Kidney capillary endothelial cell (primary cell): ENCODE measurements around the gene DOK7.

ENCODE experiments used
- DNase-seq: peaks from one replicate; pipeline ENCODE4 v3.0.0-alpha.2; 2018; ENCODE audit warnings: low spot score

The DOK7 gene

DNA sequence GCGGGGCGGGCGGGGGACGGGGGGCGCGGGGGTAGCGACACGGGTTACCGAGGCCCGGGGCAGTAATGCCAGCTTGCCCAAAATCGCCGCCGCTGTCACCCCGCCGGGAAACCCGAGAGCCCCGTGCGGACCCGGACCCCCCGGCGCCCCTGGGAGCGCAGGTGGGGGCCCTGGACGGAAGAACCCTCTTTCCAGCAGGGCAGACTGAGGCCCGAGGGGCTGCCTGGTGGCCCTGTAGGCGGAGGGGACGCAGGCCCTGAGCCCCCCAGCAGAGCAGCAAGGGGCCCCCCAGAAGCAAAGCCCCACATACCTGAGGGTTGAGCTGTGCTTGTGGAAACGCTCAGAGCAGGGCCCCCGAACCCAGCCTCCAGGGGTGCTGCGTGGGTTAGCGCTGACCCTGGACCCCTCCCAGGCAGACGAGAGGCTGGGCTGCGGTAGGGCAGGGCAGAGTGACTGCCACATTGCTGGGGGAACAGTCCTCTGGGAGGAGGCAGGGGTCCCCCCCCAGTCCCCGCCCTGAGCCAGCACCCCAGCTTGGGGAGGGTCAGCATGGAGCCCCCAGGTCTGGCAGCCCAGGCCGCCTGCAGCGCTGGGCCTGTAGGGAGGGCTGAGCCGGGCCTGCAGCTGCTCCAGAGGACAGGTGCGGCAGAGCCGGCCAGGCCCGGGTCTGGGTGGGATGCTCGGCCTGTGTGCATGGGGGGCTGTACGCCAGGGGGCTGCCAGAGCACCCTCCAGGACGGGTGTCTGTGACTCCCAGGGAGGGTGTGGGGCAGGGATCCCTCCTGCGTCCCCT, 646 bp downstream of the DOK7 start:
- no peak for DNase-seq

DNA sequence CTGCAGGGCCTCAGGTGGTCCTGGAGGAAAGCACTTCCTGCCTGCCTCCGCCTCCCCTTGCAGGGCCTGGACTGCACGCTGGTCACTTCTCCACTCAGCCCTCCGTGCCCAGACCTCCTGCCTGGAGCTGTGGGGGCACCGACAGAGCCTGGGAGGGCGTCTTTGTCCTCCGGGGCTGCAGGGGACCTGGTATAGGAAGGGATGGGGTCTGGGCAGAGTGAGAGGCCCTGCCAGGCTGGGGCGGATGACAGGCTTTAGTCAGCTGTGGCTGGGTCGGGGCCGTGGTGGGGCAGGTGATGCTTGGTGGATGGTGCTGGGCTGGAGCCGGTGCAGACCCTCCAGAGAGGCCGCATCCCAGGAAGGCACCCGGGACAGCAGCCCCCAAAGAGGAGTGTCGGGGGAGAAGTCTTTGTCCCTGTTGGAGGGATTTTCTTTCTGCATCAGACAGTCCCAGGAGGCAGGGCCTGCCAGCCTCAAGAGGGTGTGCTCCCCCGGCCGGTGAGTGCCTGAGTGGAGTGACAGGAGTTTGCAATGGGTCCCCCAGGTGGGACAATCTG, 1.3 kb downstream of the DOK7 start:
- DNase-seq: no peak

DNA sequence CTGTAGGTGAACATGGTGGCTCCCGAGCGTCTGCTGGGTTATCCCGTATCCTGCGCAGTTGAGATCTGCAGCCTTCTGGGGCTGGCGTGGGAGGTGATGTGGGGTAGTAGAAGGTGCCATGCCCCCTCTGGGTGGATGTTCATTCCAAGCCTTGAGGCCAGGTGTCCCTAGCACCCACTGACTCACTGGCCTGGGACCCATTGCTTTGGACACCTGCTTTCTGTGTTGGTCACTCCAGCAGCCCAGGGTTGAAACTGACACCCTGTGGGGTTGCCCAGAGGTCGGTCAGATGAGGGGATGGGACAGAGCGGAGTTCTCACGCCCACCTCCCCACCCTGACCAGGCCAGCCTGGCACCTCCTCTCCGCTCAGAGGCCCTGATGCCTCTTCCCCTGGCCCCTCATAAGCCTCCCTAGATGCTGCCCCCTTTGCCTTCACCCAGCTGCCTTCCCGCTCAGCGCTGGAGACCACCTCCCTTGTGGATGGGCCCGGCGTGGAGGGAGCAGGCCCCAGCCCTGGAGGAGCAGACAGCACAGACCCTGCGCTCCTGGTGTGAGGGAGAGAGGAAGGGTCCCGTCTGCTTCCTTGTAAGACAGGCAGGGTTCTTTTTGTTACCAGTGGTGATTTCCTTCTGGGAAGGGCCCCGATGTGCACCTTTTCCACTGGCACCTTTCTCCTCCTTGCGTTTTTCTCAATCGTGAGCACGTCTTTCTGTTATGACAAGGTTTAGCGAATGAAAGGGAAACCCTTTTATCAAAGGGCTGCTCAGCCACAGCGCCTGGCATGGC, 2.0 kb downstream of the DOK7 start:
- no peak for DNase-seq

DNA sequence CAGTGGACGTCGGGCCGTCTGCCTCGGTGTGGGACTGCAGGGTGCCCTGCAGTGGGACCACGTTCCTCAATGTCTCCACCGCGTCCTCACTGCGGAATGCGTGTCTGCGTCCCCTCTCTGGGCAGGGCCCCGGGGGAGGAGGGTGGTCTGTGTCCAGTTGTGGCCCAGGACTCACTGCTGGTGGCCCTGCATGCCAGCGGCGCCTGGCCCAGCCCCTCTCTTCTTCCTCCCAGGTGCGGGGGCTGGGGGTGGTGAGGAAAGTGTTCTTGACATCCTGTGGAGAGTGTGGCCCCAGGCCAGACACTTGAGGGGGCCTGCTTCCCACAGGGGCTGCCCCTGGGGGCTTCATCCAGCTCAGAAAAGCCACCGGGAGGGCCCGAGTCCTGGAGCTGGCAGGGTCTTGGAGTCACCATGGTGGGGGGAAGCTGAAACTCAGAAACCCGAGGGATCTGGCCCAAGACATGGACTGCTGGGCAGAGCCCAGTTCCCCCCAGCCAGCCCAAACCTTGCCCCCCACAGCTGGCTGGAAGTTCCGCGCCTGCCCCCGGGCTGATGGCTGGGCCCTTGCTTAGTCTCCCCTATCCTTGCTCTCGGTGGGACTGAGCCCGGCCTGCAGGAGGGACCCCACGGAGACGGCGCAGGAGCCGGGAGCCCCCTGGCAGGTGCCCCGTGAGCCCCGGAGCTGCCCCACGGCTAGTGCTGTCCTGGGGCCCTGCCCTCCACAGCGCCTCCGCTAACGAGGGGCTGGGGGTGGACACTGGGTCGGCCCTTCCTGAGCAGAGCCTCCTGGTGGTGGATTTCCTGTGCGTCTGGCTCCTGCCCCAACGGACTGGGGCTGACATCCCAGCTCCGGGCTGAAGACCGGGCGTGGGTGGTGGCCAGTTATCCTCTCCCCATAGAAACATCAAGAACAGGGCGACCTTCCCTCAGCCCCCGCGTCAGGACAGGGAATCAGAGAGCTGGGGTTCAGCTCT, 2.9 kb downstream of the DOK7 start:
- DNase-seq: no peak

DNA sequence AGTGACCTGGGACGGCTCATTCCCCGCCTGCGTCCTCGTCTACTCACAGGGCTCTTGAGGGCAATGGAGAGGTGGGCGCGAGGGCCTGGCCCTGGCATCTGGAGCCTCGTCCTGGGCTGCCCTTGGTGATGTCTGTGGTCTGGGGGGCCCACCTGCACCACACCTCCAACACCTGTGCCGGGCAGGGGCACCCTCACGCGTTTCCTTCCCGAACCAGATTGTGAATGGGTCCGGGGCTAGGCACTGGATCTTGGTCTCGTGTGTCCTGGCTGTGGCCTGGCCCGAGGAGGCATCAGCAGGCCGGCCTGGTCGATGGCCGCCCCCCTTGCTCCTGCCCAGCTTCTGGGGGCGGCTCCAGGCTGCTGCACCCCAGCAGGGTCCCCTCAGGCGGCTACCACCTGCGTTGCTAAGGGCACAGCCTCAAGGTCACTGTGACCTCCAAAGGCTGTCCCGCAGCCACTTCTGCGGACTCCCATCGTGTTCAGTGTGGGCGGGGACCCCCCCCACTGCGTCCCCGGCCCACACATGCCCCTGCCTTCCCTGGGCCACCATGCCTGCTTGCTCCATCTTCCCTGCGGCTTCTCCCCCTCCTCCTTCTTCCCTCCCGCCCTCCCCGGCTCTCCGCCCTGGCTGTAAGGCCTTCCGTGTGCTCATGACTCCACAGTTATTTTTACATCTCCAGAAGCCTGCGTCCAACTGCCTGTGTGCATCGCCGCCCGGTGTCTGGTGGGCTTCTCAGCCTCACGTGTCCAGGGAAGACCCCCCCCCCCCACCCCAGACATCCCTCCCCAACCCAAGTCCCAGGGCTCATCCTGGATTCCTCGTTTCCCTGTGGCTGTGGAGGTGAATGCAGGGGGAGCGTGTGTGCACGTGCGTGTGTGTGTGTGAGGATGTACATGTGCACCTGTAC, 3.8 kb downstream of the DOK7 start:
- DNase-seq: no peak

DNA sequence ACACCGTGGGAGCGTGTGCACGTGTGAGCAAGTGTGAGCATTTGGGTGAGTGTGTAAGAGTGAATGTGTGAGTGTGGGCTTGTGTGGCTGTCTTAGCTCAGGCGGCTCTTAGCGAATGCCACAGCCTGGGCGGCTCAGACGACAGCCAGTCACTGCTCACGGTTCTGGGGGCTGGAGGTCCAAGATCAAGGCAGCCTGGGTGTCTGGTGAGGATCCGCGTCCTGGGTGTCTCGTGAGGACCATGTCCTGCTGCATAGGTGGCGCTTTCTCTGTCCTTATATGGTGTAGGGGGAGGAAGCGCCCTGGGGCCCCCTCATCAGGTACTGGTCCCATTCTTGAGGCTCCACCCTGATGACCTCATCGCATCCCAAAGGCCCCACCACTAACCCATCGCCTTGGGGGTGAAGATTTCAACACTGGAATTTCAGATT, 4.5 kb downstream of the DOK7 start:
- DNase-seq: no peak

DNA sequence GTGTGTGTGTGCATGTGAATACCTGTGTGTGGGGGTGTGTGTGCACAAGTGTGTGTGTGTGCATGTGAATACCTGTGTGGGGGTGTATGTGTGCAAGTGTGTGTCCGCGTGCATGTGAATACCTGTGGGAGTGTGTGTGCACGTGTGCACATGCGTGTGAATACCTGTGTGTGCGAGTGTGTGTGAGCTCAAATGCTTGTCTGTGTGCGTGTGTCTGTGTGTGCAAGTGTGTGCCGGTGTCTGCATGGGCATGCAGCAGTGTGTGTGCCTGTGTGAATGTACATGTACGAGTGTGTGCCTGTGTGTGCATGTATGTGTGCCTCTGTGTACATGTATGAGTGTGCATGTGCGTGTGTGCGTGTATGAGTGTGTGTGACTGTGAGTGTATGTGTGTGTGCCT, 5.0 kb downstream of the DOK7 start:
- DNase-seq: no peak

DNA sequence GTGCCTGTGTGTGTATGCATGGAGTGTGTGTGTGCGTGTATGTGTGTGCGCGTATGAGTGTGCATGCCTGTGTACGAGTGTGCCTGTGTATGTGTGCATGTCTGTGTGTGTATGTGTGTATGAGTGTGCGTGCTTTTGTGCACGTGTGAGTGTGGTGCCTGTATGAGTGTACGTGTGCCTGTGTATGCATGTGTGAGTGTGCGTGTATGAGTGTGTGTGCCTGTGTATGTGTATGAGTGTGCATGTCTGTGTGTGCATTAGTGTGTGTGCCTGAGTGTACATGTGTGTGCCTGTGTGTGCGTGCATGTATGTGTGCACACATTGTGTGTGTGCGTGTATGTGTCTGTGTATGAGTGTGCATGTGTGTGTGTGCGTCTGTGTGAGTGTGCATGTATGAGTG, 5.7 kb downstream of the DOK7 start:
- DNase-seq: no peak

DNA sequence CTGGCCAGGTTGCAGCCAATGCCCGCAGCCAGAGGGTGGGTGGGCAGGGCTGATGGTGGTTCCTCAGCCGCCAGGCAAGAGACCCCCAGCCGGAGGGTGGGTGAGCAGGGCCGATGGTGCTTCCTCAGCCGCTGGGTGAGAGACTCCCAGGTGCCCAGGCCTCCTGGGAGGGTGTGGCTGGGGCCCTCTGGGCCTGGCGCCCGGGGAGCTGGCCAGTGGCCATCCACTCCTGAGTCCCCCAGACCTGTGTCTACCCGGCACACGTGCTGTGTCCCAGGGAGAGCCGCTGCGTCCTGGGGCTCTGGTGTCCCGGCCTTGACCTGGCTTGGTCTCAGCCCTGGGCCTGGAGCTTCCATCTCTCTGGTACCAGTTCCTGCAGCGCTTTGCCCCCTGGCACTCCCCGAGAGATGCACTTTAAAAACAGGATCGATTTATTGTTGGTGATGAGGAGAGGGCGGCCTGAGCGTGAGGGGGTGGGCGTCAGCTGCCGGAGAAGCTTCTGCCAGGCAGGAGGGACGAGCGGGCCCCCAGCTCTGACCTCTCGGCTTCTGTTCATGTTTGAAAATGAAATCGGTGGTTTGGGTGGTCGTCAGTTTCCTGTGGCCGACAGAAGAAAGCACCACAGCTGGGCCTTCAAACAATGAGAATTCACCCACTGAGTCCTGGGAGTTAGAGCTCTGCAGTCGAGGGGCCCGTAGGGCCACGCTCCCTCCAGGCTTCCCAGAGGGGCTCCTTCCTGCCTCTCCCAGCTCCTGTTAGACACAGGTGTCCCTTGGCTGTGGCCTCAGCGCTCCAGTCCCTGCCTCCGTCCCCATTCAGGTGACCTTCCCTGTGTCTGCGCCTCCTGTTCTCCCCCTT, 6.5 kb downstream of the DOK7 start:
- DNase-seq: no peak

DNA sequence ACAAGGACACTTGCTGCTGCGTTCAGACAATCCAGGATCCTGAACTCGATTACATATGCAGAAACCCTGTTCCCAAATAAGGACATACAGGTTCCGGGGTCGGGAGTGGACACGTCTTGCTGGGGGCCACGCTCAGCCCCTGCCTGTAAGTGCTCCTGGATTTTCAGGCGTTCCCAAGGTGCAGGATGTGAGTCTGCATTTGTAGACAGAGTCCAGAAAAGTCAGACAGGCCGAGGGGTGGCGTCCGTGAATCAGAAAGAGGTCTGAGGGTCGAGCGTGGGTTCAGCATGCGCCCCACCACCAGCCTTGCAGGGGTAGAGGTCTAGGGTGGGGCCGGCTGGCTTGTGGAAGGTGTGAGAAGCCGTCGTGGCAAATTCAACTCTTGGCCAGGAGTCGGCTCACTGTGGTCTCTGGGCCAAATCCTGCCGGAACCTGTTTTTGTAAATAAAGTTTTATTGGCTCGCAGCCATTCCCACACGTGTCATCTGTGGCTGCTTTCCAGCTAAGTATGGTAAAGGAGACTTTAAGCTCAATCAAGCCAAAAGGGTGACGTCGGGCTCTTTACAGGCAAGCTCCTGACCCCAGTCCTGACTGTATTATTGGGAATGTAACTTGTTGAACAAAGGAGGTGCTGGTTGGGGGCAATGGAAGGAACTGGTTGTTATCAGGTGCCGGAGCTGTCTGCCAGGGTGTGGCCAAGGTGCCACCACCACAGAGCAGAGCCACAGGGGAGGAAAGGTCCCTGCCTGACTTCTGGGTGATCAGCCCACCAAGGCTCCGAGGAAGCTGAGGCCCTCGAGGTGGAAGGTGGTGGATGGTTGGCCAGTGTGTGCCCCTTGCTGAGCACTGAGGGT, 7.4 kb downstream of the DOK7 start:
- DNase-seq: no peak

DNA sequence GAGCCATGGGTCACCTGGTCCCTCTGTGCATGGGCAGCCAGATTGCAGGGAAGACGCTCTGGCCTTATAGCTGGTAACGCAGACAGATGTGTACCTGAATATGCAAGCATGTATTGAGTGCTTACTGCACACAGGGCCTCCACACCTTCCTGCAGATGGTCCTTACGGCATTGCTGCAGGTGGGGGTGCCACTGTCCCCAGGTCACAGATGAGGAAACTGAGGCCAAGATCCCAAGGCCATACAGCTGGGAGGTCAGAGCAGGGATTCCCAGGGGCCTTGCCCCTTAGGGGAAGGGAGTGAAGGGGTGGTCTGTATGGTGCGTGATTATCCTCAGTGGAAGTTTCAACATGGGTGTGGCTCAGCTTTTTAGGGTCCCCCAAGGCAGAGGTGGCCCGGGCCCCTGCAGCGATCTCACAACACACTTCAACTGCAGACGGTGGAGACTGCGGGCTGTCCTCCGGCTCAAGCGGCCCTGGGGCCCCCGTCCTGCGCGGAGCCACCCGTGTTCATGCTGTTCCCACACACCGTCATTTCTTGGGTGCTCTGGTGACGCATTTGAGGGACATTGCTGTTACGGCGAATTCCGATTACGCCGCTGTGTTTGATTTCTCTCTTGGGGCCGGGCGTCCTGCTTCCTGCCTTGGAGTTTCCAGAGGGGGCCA, 8.1 kb downstream of the DOK7 start:
- no peak for DNase-seq

DNA sequence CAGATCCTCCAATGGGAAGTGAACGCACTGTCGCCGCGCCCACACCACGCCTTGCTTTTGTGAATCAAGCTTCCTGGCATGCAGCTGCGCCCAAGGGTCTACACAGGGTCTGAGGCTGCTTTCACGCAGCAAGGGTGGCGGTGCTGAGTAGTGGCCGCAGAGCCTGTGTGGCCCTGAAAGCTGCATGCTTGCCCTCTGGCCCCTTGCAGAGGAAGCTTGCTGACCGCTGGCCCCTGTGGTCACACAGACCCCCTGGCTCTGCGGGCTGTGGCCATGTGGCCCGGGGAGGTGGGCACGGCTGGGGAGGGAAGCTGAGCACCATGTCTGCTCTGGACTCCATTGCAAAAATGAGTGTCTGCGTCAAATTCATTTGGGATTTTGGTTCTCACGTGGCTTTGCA, 8.8 kb downstream of the DOK7 start:
- no peak for DNase-seq

DNA sequence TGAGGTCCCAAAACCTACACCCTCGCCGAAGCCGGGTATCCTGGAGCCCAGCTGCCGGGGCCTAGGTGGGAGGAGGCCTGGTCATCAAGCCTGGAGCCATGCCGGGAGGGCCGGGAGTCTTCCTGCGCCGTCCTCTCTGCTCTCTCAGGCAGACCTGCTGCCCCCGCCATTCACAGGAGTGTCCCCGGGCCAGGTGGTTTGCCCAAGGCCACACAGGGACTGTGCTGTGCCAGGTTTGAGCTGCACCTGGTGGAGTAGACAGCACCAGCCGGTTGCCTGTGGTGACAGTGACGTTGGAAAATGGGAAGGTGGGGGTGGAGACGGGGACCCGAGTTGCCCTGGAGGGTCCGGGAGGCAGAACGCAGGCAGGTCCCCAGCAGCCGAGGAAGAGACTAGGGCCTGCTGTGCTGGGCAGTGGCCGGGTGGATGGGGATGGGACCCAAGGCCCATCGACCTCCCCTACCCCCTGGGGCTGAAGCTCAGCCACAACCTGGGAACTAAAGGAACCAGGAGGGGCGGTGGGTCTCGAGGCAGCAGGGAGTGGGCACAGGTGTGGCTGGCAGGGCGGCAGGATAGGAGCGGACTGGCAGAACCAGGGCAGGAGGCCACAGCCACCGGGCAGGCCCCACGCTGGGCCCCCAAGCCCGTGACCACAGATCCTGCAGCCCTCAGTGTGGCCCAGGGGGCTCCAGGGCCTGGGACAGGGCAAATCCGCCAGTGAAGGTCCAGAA, 9.5 kb downstream of the DOK7 start:
- no peak for DNase-seq

DNA sequence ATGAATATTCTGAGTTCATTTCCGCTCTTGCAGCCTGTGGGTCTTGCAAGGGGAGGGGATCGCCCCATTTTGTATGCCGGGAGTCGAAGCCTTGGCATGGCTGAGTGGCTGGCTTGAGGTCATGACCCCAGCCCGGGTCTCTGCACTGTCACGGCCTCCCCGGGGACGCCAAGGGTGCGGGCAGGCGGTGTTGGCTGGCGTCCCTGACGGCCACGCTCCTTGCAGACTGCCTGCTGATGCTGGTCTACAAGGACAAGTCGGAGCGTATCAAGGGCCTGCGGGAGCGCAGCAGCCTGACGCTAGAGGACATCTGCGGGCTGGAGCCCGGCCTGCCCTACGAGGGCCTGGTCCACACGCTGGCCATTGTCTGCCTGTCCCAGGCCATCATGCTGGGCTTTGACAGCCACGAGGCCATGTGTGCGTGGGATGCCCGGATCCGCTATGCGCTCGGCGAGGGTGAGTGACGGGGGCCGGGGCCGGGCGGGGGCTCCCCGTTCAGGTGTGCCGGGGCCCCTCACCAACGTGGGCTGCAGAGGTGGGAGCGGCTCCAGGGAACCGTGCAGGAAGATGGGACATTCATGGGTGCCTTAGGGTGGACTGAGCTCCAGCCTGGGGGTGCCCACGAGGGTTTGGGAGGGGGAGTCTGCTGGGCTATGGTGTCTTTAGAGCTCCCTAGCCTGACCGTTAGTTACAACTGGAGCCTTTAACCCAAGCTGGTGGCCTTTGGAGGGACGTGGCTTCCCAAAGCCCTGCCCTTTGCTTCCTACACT, 10.3 kb downstream of the DOK7 start:
- no peak for DNase-seq

DNA sequence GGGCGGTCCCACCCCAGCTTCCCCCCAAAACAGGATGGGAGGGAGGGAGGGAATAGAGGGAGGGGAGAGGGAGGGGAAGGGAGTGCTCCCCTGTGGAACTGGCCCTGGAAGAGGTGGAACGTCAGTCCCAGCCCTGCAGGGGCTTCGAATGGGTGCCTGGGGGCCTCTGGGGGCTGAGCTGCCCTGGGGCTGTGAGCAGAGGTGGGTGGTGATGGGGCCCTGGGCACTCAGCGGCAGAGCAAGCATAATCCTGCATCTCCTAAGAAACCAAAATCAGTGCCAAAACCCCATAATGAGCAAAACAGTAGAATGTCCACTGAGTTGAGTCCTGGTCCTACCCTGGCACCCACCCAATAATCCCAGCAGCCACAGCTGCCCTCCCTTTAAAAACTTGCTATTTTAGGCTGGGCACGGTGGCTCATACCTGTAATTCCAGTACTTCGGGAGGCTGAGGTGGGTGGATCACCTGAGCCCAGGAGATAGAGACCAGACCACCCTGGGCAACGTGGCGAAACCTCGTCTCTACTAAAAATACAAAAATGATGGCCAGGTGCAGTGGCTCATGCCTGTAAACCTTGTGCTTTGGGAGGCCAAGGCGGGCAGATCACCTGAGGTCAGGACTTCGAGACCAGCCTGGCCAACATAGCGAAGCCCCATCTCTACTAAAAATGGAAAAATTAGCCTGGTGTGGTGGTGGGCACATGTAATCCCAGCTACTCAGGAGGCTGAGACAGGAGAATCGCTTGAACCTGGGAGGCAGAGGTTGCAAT, 11.1 kb downstream of the DOK7 start:
- no peak for DNase-seq

DNA sequence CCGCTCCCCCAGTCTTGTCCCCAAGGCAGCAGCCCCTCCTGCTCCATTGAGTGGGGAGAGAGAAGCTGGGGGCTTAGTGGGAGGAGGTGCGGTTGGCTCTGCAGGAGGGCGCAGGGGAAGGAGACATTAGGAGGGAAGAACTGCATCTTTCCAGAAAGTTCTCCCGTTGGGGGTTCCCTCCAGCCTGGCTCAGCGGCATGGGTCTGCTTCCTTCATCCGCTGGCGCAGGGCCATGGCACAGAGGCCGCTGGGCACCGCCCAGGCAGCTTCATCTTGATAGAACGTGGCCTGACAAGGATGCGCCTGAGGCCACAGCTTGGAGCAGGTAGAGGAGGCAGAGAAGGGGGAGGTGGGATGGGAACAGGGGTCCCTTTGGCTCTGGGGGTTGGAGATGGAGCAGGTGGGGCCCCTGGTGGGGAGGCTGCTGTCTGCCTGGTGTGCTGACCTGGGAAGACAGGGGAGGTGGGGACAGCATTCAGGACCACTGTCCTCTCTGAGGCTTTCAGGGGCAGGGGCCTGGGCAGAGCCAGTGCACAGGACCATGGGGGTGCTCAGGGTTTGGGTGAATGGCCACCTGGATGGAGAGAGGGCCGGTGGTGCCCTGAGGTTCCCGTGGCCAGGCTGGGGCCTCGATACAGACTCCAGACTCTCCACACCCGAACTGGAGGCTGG, 12.1 kb downstream of the DOK7 start:
- no peak for DNase-seq
